Brain microvascular endothelial cell (primary cell): ENCODE data around the gene CFL2.

ENCODE experiments used
- DNase-seq: peaks from one replicate; pipeline ENCODE4 v3.0.0-alpha.2; 2020
- H3K27ac ChIP-seq: fragments of 250-450 bp; sonication (Bioruptor Pico); 2 replicates; pipeline ENCODE4 v1.5.1; 2020; ENCODE audit warnings: mild to moderate bottlenecking, moderate library complexity
- H3K27me3 ChIP-seq: fragments of 250-450 bp; sonication (Bioruptor Pico); replicated peaks from 2 replicates; pipeline ENCODE4 v1.5.1; 2020; ENCODE audit warnings: mild to moderate bottlenecking
- H3K36me3 ChIP-seq: fragments of 250-450 bp; sonication (Bioruptor Pico); replicated peaks from 2 replicates; pipeline ENCODE4 v1.5.1; 2020; ENCODE audit warnings: mild to moderate bottlenecking
- H3K4me3 ChIP-seq: 2 replicates; pipeline ENCODE4 v1.5.1; 2011; ENCODE audit warnings: low read depth, mild to moderate bottlenecking, control low read depth, low read length, moderate library complexity
- in situ Hi-C: cut with HindIII; loops from 2 replicates; pipeline ENCODE4 v1.10.0; 2017; ENCODE audit warnings: low sequenced_read_pairs, low pct_ligation_motif_present
- TF ChIP-seq, protein P1 (sequence below): IDR thresholded peaks from 2 replicates; pipeline ENCODE4 v1.5.1; 2011; ENCODE audit warnings: low read depth, mild to moderate bottlenecking, moderate library complexity, low read length, control low read depth, inconsistent platforms; ENCODE audit errors: missing control alignments

The CFL2 gene

GRCh38 chr14:34714320-34715126, at the start of gene CFL2:
Gene CFL2 (minus strand): TSS chr14:34714593. CDS start chr14:34714540, 53 bp downstream.
- peak within 1 kb of the TSS; percentile 94 for H3K27ac ChIP-seq
- TF ChIP-seq, protein P1, sequence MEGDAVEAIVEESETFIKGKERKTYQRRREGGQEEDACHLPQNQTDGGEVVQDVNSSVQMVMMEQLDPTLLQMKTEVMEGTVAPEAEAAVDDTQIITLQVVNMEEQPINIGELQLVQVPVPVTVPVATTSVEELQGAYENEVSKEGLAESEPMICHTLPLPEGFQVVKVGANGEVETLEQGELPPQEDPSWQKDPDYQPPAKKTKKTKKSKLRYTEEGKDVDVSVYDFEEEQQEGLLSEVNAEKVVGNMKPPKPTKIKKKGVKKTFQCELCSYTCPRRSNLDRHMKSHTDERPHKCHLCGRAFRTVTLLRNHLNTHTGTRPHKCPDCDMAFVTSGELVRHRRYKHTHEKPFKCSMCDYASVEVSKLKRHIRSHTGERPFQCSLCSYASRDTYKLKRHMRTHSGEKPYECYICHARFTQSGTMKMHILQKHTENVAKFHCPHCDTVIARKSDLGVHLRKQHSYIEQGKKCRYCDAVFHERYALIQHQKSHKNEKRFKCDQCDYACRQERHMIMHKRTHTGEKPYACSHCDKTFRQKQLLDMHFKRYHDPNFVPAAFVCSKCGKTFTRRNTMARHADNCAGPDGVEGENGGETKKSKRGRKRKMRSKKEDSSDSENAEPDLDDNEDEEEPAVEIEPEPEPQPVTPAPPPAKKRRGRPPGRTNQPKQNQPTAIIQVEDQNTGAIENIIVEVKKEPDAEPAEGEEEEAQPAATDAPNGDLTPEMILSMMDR: no peak
- DNase-seq: peak; percentile 46
- H3K27me3 ChIP-seq: no peaks in the 10 kb centered on the region
- in situ Hi-C loops: no loop called here
- H3K36me3 ChIP-seq: peaks cover 10% of the 10 kb centered on the region
- peak within 1 kb of the TSS; percentile 80 for H3K4me3 ChIP-seq

- TF ChIP-seq, protein P1: no peak
- H3K36me3 ChIP-seq: peaks cover 21% of the 10 kb centered on the region
- no peak overlapping the region for H3K27ac ChIP-seq
- H3K27me3 ChIP-seq: no peaks in the 10 kb centered on the region
- DNase-seq: no peak
- in situ Hi-C loops: no loop called here
- no peak overlapping the region for H3K4me3 ChIP-seq
Observed at GRCh38 chr14:34755215-34755614, 40.8 kb upstream of the CFL2 start.

- TF ChIP-seq, protein P1: no peak
- H3K36me3 ChIP-seq: peaks cover 19% of the 10 kb centered on the region
- DNase-seq: no peak
Observed at GRCh38 chr14:34754687-34755086, 40.3 kb upstream of the CFL2 start.

GRCh38 chr14:34750670-34751069, 36.3 kb upstream of the CFL2 start:
- no peak for DNase-seq
- Histone ChIP-seq H3K4me3 (no peak overlapping the region), H3K36me3 (no peaks in the 10 kb centered on the region), H3K27me3 (no peaks in the 10 kb centered on the region), H3K27ac (no peak overlapping the region)
- TF ChIP-seq, protein P1: no peak
- in situ Hi-C loops: no loop called here

More at GRCh38 chr14:34754687-34755086, 40.3 kb upstream of the CFL2 start:
- Histone ChIP-seq H3K4me3 (no peak overlapping the region), H3K27ac (no peak overlapping the region), H3K27me3 (no peaks in the 10 kb centered on the region)
- in situ Hi-C loops: no loop called here

- Histone ChIP-seq H3K27me3 (no peaks in the 10 kb centered on the region), H3K27ac (no peak overlapping the region), H3K36me3 (no peaks in the 10 kb centered on the region), H3K4me3 (no peak overlapping the region)
- DNase-seq: no peak
- in situ Hi-C loops: no loop called here
- TF ChIP-seq, protein P1: no peak
Observed at GRCh38 chr14:34750233-34750632, 35.8 kb upstream of the CFL2 start.
